ENCODE results near the gene NUP93. TPM values are rescaled to one million over a fixed set of nuclear protein-coding genes. Genes with fewer than 3 reads are reported as not detected.
"Not testable (repeated sequence)": the region's sequence is repeated elsewhere in the genome, so short reads cannot be mapped to it uniquely, and the experiment has no call there.

The NUP93 gene
- total RNA-seq, 3 donors from 2014 or later: 31.0 to 45.6 (median 40.8) TPM

DNA sequence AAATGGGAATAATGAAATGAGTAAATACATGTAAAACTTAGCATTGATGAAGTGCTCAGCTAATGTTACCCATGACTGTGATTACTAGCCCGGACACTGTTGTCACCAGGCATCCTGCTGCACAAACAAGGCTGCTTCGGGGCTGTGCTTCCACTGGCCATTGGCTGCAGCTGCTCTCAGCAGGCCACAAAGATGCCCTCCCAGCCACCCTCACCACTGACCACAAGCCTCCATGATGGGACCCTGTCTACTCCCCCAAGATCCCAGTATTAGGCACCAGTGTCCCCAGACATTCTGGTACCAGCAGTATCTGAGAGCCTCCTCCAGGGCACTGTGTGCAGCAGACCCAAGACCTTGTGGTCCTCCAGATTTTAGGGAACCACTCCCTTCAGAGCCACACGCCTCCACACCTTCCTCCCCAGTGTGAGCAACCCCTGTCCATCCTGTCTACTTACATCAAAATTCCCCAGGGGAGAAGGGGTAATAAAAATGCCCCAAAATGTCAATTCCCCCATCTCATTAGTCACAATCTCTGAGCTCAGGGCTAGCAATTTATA, 19.7 kb upstream of the NUP93 start:
- no peak for DNase-seq
- Histone ChIP-seq H3K4me1 (ENCODE audit: low read depth) (no peaks in the 10 kb centered on the region), H3K9me3 (no peaks in the 10 kb centered on the region), H3K4me3 (no peak overlapping the region), H3K36me3 (ENCODE audit: low read depth) (no peaks in the 10 kb centered on the region)
- TF ChIP-seq, protein P1, sequence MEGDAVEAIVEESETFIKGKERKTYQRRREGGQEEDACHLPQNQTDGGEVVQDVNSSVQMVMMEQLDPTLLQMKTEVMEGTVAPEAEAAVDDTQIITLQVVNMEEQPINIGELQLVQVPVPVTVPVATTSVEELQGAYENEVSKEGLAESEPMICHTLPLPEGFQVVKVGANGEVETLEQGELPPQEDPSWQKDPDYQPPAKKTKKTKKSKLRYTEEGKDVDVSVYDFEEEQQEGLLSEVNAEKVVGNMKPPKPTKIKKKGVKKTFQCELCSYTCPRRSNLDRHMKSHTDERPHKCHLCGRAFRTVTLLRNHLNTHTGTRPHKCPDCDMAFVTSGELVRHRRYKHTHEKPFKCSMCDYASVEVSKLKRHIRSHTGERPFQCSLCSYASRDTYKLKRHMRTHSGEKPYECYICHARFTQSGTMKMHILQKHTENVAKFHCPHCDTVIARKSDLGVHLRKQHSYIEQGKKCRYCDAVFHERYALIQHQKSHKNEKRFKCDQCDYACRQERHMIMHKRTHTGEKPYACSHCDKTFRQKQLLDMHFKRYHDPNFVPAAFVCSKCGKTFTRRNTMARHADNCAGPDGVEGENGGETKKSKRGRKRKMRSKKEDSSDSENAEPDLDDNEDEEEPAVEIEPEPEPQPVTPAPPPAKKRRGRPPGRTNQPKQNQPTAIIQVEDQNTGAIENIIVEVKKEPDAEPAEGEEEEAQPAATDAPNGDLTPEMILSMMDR (IDR thresholded peaks at IDR 0.05): no peak
- intact Hi-C loops (cut with DNase I, micrococcal nuclease): no loop called here
- no peak for ATAC-seq

DNA sequence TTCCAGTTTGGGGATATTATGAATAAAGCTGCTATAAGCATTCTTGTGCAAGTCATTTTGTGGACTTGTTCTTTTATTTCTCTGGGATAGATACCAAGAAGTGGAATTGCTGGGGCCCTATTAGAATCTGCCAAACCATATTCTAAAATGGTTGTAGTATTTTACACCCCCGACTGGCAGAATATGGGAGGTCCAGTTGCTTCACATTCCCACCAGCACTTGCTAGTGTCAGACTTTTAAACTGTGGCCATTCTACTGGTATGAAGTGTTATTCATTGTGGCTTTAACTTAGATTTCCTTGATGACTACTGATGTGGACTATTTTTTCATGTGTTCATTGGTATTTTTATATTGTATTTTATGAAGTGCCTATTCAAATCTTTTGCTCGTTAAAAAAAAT, 18.1 kb upstream of the NUP93 start:
- Histone ChIP-seq H3K9me3 (no peaks in the 10 kb centered on the region), H3K36me3 (ENCODE audit: low read depth) (no peaks in the 10 kb centered on the region), H3K4me3 (no peak overlapping the region), H3K4me1 (ENCODE audit: low read depth) (no peaks in the 10 kb centered on the region)
- ATAC-seq (no peak), DNase-seq (no peak)
- TF ChIP-seq, protein P1 (IDR thresholded peaks at IDR 0.05): no peak
- intact Hi-C loops (cut with DNase I, micrococcal nuclease): no loop called here

DNA sequence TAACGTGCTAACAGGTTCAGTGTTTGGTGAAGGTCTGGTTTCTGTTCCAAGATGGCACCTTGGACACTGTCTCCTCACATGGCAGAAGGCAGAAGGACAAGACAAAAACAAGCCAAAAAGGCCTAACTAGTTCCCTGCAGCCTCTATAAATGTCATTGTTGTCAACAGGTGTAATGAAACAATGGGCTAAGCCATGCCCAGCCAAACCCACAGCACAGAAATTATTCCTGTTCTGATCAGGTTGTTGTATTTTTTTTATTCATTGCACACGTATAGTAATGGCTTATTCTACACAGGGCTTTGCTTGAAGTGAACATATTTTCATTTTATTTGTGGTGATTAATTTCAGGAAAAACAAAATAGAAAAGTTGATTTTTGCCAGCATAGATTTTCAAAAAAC, 16.1 kb upstream of the NUP93 start:
- intact Hi-C loops (cut with DNase I, micrococcal nuclease): no loop called here

DNA sequence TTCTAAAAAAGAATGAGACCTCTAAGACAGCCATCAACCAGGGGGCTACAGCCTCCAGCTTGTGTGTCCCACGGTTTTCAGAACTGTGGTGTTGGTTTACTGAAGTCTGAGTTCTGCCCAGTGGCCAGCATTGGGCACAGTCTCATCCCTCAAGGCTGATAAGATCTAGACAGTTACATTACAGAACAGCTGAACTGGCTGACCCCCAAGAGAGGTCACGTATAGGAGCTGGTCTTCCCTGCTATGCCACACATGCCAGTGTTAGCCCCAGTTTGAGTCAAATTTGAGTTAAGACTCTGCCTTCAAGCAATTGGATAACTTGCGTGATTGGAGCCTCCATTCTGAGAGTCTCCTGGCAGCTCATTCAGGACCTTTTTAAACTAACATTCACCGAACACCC, 14.8 kb upstream of the NUP93 start:
- ATAC-seq (no peak), DNase-seq (no peak)
- intact Hi-C loops (cut with DNase I, micrococcal nuclease): no loop called here

More for the DNA sequence above, 16.1 kb upstream of the NUP93 start:
- no peaks in the 10 kb centered on the region for H3K9me3 ChIP-seq
- H3K4me3 ChIP-seq: no peak overlapping the region
- no peaks in the 10 kb centered on the region for H3K4me1 ChIP-seq (ENCODE audit: low read depth)
- ATAC-seq: no peak
- TF ChIP-seq, protein P1 (IDR thresholded peaks at IDR 0.05): no peak
- no peaks in the 10 kb centered on the region for H3K36me3 ChIP-seq (ENCODE audit: low read depth)
- no peak for DNase-seq

DNA sequence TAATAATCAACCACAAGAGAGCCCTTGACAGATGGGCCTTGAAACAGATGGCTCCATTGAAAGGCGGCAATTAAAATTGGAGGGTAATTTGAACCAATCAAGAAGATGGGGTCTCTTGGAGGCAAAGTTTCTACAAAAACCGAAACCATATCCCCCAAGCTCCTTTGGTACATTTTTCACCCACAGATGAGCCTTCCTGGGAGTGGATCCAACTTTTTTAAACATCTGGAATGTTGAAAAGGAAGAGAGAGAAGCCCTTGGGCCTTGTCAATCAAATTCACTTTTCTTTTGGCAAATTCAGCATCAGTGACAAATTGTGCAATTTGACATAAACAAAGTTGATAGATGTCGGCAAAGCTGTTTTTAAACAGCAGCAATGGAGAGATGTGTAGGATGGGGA, 13.2 kb upstream of the NUP93 start:
- no peaks in the 10 kb centered on the region for H3K36me3 ChIP-seq (ENCODE audit: low read depth)
- DNase-seq: no peak
- no peak for ATAC-seq
- TF ChIP-seq, protein P1 (IDR thresholded peaks at IDR 0.05): no peak
- no peaks in the 10 kb centered on the region for H3K4me1 ChIP-seq (ENCODE audit: low read depth)
- H3K9me3 ChIP-seq: no peaks in the 10 kb centered on the region
- intact Hi-C loops (cut with DNase I, micrococcal nuclease): no loop called here
- H3K4me3 ChIP-seq: no peak overlapping the region

More for the DNA sequence above, 14.8 kb upstream of the NUP93 start:
- Histone ChIP-seq H3K9me3 (no peaks in the 10 kb centered on the region), H3K36me3 (ENCODE audit: low read depth) (no peaks in the 10 kb centered on the region), H3K4me1 (ENCODE audit: low read depth) (no peaks in the 10 kb centered on the region), H3K4me3 (no peak overlapping the region)
- TF ChIP-seq, protein P1 (IDR thresholded peaks at IDR 0.05): no peak

DNA sequence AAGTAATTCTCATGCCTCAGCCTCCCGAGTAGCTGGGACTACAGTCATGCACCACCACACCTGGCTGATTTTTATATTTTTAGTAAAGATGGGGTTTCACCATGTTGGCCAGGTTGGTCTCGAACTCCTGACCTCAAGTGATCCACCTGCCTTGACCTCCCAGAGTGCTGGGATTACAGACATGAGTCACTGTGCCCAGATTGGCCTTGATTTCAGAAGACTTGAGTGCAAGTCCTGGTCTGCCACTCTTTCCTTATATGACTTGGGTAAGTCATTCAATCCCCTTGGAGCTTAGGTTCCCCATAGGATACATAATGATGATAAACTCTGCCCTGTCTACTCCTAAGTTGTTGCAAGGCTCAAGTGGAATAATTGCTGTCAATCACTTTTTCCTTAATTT, 12.4 kb upstream of the NUP93 start:
- H3K4me3 ChIP-seq; ATAC-seq; H3K36me3 ChIP-seq (ENCODE audit: low read depth); DNase-seq; H3K4me1 ChIP-seq (ENCODE audit: low read depth); intact Hi-C loops (cut with DNase I, micrococcal nuclease); H3K9me3 ChIP-seq: not testable (repeated sequence)
